ENCODE results near the gene TMEM129. TPM values are rescaled to one million over a fixed set of nuclear protein-coding genes. Genes with fewer than 3 reads are reported as not detected.

Gene TMEM129, protein sequence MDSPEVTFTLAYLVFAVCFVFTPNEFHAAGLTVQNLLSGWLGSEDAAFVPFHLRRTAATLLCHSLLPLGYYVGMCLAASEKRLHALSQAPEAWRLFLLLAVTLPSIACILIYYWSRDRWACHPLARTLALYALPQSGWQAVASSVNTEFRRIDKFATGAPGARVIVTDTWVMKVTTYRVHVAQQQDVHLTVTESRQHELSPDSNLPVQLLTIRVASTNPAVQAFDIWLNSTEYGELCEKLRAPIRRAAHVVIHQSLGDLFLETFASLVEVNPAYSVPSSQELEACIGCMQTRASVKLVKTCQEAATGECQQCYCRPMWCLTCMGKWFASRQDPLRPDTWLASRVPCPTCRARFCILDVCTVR
- total RNA-seq: 26.9 TPM

DNA sequence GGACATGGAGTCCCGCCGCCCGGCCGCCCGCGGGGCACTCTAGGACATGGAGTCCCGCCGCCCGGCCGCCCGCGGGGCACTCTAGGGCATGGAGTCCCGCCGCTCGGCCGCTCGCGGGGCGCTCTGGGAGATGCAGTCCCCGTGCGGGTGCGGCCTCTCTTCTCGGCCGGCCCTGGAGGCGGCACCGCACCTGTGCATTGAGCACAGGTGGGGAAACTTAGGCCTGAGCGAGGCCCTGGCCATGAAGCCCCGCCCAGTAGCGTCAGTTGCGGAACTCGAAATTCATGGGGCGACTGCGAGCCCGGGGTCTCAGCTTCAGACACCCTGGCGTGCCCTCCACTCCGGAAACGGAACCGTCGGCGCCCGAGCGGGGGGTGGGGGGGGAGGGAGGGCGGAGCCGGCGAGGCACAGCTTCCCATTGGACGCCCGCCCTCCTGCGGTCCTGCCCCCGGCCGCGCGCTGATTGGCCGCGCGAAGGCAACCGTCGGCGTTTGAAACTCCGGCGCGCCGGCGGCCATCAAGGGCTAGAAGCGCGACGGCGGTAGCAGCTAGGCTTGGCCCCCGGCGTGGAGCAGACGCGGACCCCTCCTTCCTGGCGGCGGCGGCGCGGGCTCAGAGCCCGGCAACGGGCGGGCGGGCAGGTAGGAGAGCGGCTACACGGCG is at the start of gene TMEM129, which contains the start of gene TACC3:
Gene TMEM129 (minus strand): TSS at position 321 of the 663 bp plus-strand sequence. CDS start 486 bp downstream, outside the sequence.
Gene TACC3 (plus strand): TSS at position 519 of the 663 bp plus-strand sequence. CDS start 1,901 bp downstream, outside the sequence.

DNA sequence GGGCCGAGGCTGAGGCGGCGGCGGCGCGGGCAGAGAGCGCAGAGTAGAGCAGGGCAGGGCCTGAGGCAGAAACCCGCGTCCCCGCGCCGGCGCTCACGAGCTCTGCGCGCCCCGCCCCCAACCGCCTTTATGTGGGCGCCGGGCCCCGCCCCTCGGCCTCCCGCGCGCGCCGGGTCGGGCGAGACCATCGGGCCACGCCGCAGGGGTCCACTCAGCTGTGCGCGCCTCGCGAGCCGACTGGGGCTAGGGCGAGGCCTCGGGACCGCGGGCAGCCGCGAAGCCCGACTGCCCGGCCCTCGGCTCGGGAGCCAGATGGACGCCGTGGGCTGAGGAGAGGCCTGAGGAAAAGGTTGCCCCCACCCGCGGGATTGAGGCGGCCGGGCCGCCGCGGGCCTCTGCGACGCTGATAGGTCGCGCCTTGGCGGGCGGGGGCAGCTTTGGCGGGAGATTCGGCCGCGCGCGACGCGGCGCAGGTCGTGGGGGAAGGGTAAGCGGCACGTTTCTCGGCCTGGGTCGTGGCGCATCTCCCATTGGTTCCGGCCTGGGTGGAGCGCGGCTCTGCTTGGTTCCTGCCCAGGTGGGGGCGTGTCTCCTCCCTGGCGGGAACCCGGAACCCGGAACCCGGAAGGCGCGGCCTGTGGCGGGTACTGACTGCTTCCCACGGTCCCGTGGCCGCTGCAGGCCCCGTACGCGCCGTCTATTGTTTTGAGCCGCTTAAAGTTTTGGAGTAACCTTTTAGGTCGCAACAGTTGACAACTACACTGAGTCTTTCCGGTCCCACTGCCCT is 8.7 kb downstream of the TMEM129 start, which contains the start of gene SLBP:
Gene SLBP (minus strand): TSS at position 104 of the 787 bp plus-strand sequence. CDS start 131 bp downstream, outside the sequence.

GRCh38 chr4:1683736-1684505 is 37.2 kb downstream of the TMEM129 start, which contains the start of gene FAM53A:
Gene FAM53A, minus strand, starts transcription at chr4:1684313. Its CDS starts 15,572 bp downstream, at chr4:1668741.

Other genes starting within 250 kb of the TMEM129 start
- 4.1 TPM for gene FAM53A, start 37.0 kb downstream of the TMEM129 start, total RNA-seq
- 35.4 TPM for gene SLBP, start 9.0 kb downstream of the TMEM129 start, total RNA-seq
- 17.2 TPM for gene TACC3, start 198 bp upstream of the TMEM129 start, total RNA-seq
- gene FGFR3, start 72.0 kb upstream of the TMEM129 start, total RNA-seq: 30.0 TPM
- gene LETM1, start 134.8 kb upstream of the TMEM129 start, total RNA-seq: 36.3 TPM
- gene NSD2, start 150.1 kb upstream of the TMEM129 start, total RNA-seq: 121 TPM